Mesodermal cell (in vitro differentiated cells): ENCODE data around the gene CDCP1.
"Not testable (repeated sequence)": the region's sequence is repeated elsewhere in the genome, so short reads cannot be mapped to it uniquely, and the experiment has no call there.

Experiments used
- H3K27ac ChIP-seq: 2 replicates; pipeline ENCODE4 v1.7.0; 2013; ENCODE audit warnings: mild to moderate bottlenecking, low read depth, low read length, moderate library complexity; ENCODE audit not compliant: severe bottlenecking
- H3K36me3 ChIP-seq: 2 replicates; pipeline ENCODE4 v1.7.1; 2013; ENCODE audit warnings: mild to moderate bottlenecking, low read length, moderate library complexity; ENCODE audit not compliant: control insufficient read depth, insufficient read depth
- H3K4me1 ChIP-seq: one replicate; pipeline ENCODE4 v1.7.1; 2013; ENCODE audit warnings: mild to moderate bottlenecking, low read length; ENCODE audit not compliant: insufficient read depth, control insufficient read depth, poor library complexity, severe bottlenecking
- H3K4me3 ChIP-seq: 2 replicates; pipeline ENCODE4 v1.7.0; 2013; ENCODE audit warnings: low read length, control low read depth, mild to moderate bottlenecking; ENCODE audit not compliant: insufficient read depth, poor library complexity, severe bottlenecking; ENCODE audit errors: extremely low read depth
- H3K9me3 ChIP-seq: 2 replicates; pipeline ENCODE4 v1.7.1; 2013; ENCODE audit warnings: mild to moderate bottlenecking, low read length, moderate library complexity; ENCODE audit not compliant: control insufficient read depth
- WGBS, 2 experiments: methylation state at CpG; one replicate each; pipeline ENCODE4 v1.1.5; 2013; ENCODE audit warnings: missing lambda C conversion rate in 2 of 2; ENCODE audit not compliant: insufficient coverage in 2 of 2; 5-methylcytosine and 5-hydroxymethylcytosine counted together

CDCP1 gene

DNA sequence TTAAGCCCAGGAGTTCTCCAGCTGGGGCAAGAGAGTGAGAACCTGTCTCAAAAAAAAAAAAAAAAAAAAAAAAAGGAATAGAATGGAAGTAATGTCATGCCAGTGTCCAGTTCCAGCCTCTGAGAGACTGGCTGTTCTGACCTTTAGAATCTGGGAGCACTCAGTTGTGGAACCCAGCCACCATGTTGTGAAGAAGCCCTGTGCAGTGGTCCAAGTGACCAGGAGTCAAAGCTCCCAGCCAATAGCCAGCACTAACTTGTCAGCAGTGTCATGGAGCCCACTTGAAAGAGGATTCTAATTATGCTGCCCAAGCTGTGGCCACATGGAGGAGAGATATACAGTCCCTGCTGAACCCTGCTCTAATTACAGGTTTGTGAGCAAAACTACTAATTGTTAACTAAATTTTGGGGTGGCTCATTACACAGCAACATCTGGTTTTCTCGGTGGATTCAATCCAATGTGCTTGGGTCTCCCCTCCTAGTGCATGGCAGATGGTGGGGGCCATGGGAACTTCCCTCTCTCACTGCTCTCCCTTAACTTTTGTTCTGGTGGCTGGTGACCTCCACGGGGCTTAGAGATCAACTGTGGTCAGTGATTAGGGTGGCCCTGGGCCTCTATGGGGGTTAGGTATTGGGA is 64.6 kb downstream of the CDCP1 start:
- Histone ChIP-seq H3K4me1 (peaks cover 8% of the 10 kb centered on the region), H3K27ac (no peak overlapping the region), H3K4me3 (no peak overlapping the region), H3K36me3 (no peaks in the 10 kb centered on the region), H3K9me3 (no peaks in the 10 kb centered on the region)
- 86% methylated on average over 1 of the region's 2 CpGs; no CpG with 5 or more reads in 1 of the 2 experiments for WGBS, 2 experiments

- peaks cover 8% of the 10 kb centered on the region for H3K4me1 ChIP-seq
- H3K36me3 ChIP-seq, result no peaks in the 10 kb centered on the region
- no peak overlapping the region for H3K27ac ChIP-seq
- H3K9me3 ChIP-seq, result no peaks in the 10 kb centered on the region
- no peak overlapping the region for H3K4me3 ChIP-seq
- 100% methylated on average over 1 of the region's 1 CpG for WGBS, 2 experiments
These were observed 65.4 kb downstream of the CDCP1 start for GRCh38 chr3:45080824-45081223.

- no peak overlapping the region for H3K27ac ChIP-seq
- H3K4me3 ChIP-seq, result no peak overlapping the region
- H3K36me3 ChIP-seq, result no peaks in the 10 kb centered on the region
- H3K9me3 ChIP-seq, result no peaks in the 10 kb centered on the region
- no peaks in the 10 kb centered on the region for H3K4me1 ChIP-seq
- no CpG with 5 or more reads among the region's 1 CpG for WGBS, 2 experiments
These were observed 66.5 kb downstream of the CDCP1 start for GRCh38 chr3:45079715-45080114.

- no peak overlapping the region for H3K27ac ChIP-seq
- 83 to 84% methylated on average over 6 to 7 of the region's 8 CpGs for WGBS, 2 experiments
- no peaks in the 10 kb centered on the region for H3K9me3 ChIP-seq
- no peaks in the 10 kb centered on the region for H3K36me3 ChIP-seq
- no peaks in the 10 kb centered on the region for H3K4me1 ChIP-seq
- no peak overlapping the region for H3K4me3 ChIP-seq
These were observed 67.2 kb downstream of the CDCP1 start for GRCh38 chr3:45078910-45079522.

DNA sequence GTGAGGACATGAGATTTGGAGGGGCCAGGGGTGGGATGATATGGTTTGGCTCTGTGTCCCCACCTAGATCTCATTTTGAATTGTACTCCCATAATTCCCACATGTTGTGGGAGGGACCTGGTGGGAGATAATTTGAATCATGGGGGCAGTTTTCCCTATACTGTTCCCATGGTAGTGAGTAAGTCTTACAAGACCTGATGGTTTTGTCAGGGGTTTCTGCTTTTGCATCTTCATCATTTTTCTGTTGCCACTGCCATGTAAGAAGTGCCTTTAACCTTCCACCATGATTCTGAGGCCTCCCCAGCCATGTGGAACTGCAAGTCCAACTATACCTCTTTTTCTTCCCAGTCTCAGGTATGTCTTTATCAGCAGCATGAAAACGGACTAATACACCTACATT is 67.9 kb downstream of the CDCP1 start:
- WGBS, 2 experiments, result no CpG with 5 or more reads among the region's 1 CpG
- H3K27ac ChIP-seq, H3K4me3 ChIP-seq, H3K9me3 ChIP-seq, H3K4me1 ChIP-seq, H3K36me3 ChIP-seq: not testable (repeated sequence)

DNA sequence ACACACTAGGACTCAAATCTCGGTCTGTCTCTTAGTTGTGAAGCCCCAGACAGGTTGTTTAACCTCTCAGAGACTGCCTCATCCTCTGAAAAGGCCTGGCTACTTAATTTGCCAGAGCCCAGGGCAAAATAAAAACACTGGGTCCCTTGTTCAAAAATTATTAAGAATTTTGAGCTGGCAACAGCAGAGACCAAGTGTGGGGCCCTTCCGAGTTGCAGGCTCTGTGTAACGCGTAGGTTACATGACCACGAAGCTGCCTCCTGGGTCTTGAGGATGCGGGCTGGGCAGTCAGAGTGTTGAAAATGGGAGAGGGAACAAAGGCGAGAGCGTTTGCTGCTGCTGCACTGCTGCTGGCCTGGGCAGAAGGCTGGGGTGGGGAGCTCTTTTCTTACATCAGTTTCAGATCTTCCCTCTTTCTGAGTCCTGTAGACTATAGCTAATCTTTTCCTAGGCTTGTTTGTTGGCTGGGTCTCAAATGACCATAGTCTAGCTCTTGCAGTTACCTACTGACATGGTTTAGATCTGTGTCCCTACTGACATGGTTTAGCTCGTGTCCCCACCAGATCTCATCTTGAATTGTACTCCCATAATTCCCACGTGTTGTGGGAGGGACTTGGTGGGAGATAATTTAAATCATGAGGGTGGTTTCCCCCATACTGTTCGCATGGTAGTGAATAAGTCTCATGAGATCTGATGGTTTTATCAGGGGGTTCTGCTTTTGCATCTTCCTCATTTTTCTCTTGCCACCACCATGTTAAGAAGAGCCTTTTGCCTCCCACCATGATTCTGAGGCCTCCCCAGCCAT is 70.2 kb downstream of the CDCP1 start:
- H3K9me3 ChIP-seq, result no peaks in the 10 kb centered on the region
- H3K36me3 ChIP-seq, result no peaks in the 10 kb centered on the region
- WGBS, 2 experiments, result 82 to 90% methylated on average over 7 to 8 of the region's 11 CpGs
- H3K27ac ChIP-seq, result no peak overlapping the region
- H3K4me3 ChIP-seq, result no peak overlapping the region
- H3K4me1 ChIP-seq, result no peaks in the 10 kb centered on the region

- Histone ChIP-seq H3K4me3 (no peak overlapping the region), H3K27ac (no peak overlapping the region), H3K4me1 (no peaks in the 10 kb centered on the region), H3K9me3 (no peaks in the 10 kb centered on the region), H3K36me3 (no peaks in the 10 kb centered on the region)
These were observed 75.1 kb downstream of the CDCP1 start for GRCh38 chr3:45071075-45071474.

DNA sequence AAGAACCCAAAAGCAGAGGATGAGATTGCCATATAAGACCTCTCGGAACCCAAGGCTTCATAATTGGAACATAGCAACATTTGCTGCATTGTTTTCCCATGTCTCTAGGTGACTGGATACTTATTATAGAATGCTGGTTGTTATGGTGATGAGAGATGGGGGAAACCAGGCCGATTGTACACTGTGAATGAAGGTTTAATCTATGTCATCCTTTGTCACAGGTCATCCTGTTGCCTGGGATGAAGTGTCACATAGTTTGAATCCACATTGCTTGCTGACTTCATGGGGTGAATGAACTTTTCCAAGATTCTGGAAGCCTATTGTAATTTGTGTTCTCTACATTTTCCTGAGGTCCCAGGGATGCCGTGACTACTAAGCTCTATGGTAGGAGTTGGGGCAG is 78.2 kb downstream of the CDCP1 start:
- peaks cover 7% of the 10 kb centered on the region for H3K4me1 ChIP-seq
- no peaks in the 10 kb centered on the region for H3K9me3 ChIP-seq
- no peak overlapping the region for H3K27ac ChIP-seq
- H3K4me3 ChIP-seq, result no peak overlapping the region
- WGBS, 2 experiments, result 92 to 93% methylated on average over 3 of the region's 3 CpGs
- no peaks in the 10 kb centered on the region for H3K36me3 ChIP-seq

- Histone ChIP-seq H3K4me3 (no peak overlapping the region), H3K36me3 (no peaks in the 10 kb centered on the region), H3K27ac (no peak overlapping the region), H3K4me1 (peaks cover 7% of the 10 kb centered on the region), H3K9me3 (no peaks in the 10 kb centered on the region)
- WGBS, 2 experiments, result 88 to 94% methylated on average over 1 to 2 of the region's 4 CpGs
These were observed 78.7 kb downstream of the CDCP1 start for GRCh38 chr3:45067486-45067885.

GRCh38 chr3:45066109-45066801 is 79.9 kb downstream of the CDCP1 start:
- H3K27ac ChIP-seq, result no peak overlapping the region
- peaks cover 7% of the 10 kb centered on the region for H3K4me1 ChIP-seq
- no peaks in the 10 kb centered on the region for H3K36me3 ChIP-seq
- 81 to 93% methylated on average over 2 to 3 of the region's 3 CpGs for WGBS, 2 experiments
- no peak overlapping the region for H3K4me3 ChIP-seq
- no peaks in the 10 kb centered on the region for H3K9me3 ChIP-seq
